Kidney (tissue), 14 donors: ENCODE measurements around the gene ZMYM4. TPM values are rescaled to one million over a fixed set of nuclear protein-coding genes. Genes with fewer than 3 reads are reported as not detected.

ENCODE experiments used
- DNase-seq, 5 donors: peaks; one replicate each; pipeline ENCODE4 v3.0.0-alpha.2; 2013 to 2020
- FAIRE-seq: peaks from 2 replicates; lab custom pipeline; 2012; peaks lifted over from hg19 to GRCh38; lab: Jason Lieb, UNC
- H3K27ac ChIP-seq, 2 donors: one replicate each; pipeline ENCODE4 v1.7.0; 2013; ENCODE audit warnings: low read depth in 2 of 2, low read length in 2 of 2, inconsistent platforms in 1 of 2
- H3K27me3 ChIP-seq: one replicate; pipeline ENCODE4 v1.7.1; 2013; ENCODE audit warnings: low read length, inconsistent platforms; ENCODE audit not compliant: control insufficient read depth, insufficient read depth
- H3K36me3 ChIP-seq, 3 donors: one replicate each; pipeline versions ENCODE4 v1.7.0 to v1.7.1; 2013; ENCODE audit warnings: low read length in 3 of 3, control low read depth in 1 of 3, inconsistent platforms in 1 of 3; ENCODE audit not compliant: insufficient read depth in 3 of 3, control insufficient read depth in 2 of 3
- H3K4me1 ChIP-seq, 3 donors: one replicate each; pipeline versions ENCODE4 v1.7.0 to v1.7.1; 2013; ENCODE audit warnings: low read length in 3 of 3, inconsistent platforms in 1 of 3, low read depth in 1 of 3; ENCODE audit not compliant: control insufficient read depth in 2 of 3, insufficient read depth in 2 of 3
- H3K4me3 ChIP-seq, 3 donors: one replicate each; pipeline versions ENCODE4 v1.7.0 to v1.8.1; 2013; ENCODE audit warnings: low read length in 3 of 3, control low read depth in 1 of 3, inconsistent platforms in 1 of 3
- H3K9ac ChIP-seq, 3 donors: one replicate each; pipeline versions ENCODE4 v1.7.0 to v1.7.1; 2013; ENCODE audit warnings: low read length in 3 of 3, control low read depth in 1 of 3, inconsistent platforms in 1 of 3
- H3K9me3 ChIP-seq, 3 donors: one replicate each; pipeline versions ENCODE4 v1.7.0 to v1.7.1; 2013; ENCODE audit warnings: low read length in 3 of 3, control low read depth in 1 of 3, inconsistent platforms in 1 of 3; ENCODE audit not compliant: control insufficient read depth in 2 of 3, insufficient read depth in 1 of 3
- CTCF ChIP-seq: IDR thresholded peaks from 3 replicates; pipeline ENCODE4 v1.5.1; 2012; ENCODE audit warnings: mild to moderate bottlenecking, moderate library complexity, borderline replicate concordance; ENCODE audit not compliant: insufficient read depth; ENCODE audit errors: extremely low read depth
- intact Hi-C: fragments of 100-400 bp; cut with DNase I; formaldehyde crosslinking; loops from one replicate; pipeline ENCODE4 v1.11.1; 2022
- polyA plus RNA-seq: library from polyadenylated mRNA; stranded (reverse); fragments of 350-450 nt; fragmentation: Illumina TruSeq; extraction: RNeasy Lipid Tissue Mini Kit (QIAGEN cat#74804); gene quantifications from one replicate; pipeline ENCODE4 v1.2.3, GENCODE V29; 2014; ENCODE audit warnings: low read depth, low replicate concordance; ENCODE audit not compliant: insufficient read depth
- total RNA-seq: library from RNA; stranded (reverse); fragmentation: NEBNext Ultra II Directional; extraction: Animal tissue kit (Norgen Biotek cat#: 25700); gene quantifications from one replicate; pipeline ENCODE4 v1.2.1, GENCODE V29; 2021
- donor health status: control.
- donor health status: control.
- donor health status: control.
- donor health status: control.
- donor health status: control.
- donor health status: DM: yes; HTN: yes; CAD: no.
- donor health status: Normal renal cell carcinoma (clear cell type).

Gene ZMYM4
- total and polyA plus RNA-seq, 2 donors from 2014 or later = 11.2 to 64.4 TPM

- intact Hi-C loops = loop anchor here (5.0 kb wide), 1 partner anchor 108 kb away; no protein-coding TSS in a partner anchor
- no peak for TF ChIP-seq CTCF
- no peaks in the 10 kb centered on the region for H3K27me3 ChIP-seq
- H3K27ac ChIP-seq = no peak overlapping the region
- DNase-seq = no peak
- FAIRE-seq = no peak
- peaks cover 6 to 29% (median 27%) of the 10 kb centered on the region in 3 donors for H3K36me3 ChIP-seq
- H3K9ac ChIP-seq = no peak overlapping the region
- H3K4me3 ChIP-seq = no peak overlapping the region
- H3K4me1 ChIP-seq = peaks cover 0 to 16% (median 4%) of the 10 kb centered on the region in 3 donors
- H3K9me3 ChIP-seq = no peaks in the 10 kb centered on the region
Measured at GRCh38 chr1:35454176-35454575, 185.7 kb downstream of the ZMYM4 start.

GRCh38 chr1:35454616-35455015 is 186.1 kb downstream of the ZMYM4 start:
- DNase-seq = no peak
- Histone ChIP-seq H3K27ac (no peak overlapping the region), H3K9me3 (no peaks in the 10 kb centered on the region), H3K9ac (no peak overlapping the region), H3K4me3 (no peak overlapping the region), H3K36me3 (peaks cover 6 to 25% (median 23%) of the 10 kb centered on the region in 3 donors), H3K4me1 (peaks cover 0 to 16% (median 4%) of the 10 kb centered on the region in 3 donors), H3K27me3 (no peaks in the 10 kb centered on the region)
- FAIRE-seq = no peak
- intact Hi-C loops = loop anchor here (5.0 kb wide), 1 partner anchor 108 kb away; no protein-coding TSS in a partner anchor
- no peak for TF ChIP-seq CTCF

GRCh38 chr1:35460796-35461195 is 192.3 kb downstream of the ZMYM4 start:
- no peaks in the 10 kb centered on the region for H3K4me1 ChIP-seq
- FAIRE-seq (no peak), DNase-seq (no peak)
- no peak overlapping the region for H3K27ac ChIP-seq
- intact Hi-C loops = no loop called here
- no peak overlapping the region for H3K9ac ChIP-seq
- peaks cover 5 to 23% (median 19%) of the 10 kb centered on the region in 3 donors for H3K36me3 ChIP-seq
- no peaks in the 10 kb centered on the region for H3K9me3 ChIP-seq
- no peak overlapping the region for H3K4me3 ChIP-seq
- H3K27me3 ChIP-seq = no peaks in the 10 kb centered on the region
- TF ChIP-seq CTCF = no peak
